ENCODE data around the gene CWC27.

CWC27 gene

DNA sequence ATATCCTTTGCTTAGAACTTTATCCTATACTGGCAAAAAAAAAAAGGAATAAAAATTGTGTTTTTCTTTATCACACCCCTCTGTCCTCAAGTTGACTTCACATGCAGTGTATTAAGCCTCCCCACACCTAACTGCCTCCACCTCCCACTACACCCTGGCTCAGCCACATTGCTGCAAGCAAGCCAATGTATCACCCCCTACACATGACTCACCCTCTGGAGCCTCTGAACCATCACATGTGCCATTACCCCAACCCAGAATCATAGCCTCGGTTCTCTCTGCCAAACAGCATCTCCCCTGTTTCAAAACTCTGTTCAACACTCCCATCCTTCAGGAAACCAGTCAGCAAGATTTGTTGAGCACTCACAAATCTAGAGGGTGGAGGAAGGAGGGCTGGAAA, 209.0 kb downstream of the CWC27 start:
- H3K4me3 ChIP-seq (ENCODE audit: low read length), result no peak overlapping the region
- TF ChIP-seq, protein P1, sequence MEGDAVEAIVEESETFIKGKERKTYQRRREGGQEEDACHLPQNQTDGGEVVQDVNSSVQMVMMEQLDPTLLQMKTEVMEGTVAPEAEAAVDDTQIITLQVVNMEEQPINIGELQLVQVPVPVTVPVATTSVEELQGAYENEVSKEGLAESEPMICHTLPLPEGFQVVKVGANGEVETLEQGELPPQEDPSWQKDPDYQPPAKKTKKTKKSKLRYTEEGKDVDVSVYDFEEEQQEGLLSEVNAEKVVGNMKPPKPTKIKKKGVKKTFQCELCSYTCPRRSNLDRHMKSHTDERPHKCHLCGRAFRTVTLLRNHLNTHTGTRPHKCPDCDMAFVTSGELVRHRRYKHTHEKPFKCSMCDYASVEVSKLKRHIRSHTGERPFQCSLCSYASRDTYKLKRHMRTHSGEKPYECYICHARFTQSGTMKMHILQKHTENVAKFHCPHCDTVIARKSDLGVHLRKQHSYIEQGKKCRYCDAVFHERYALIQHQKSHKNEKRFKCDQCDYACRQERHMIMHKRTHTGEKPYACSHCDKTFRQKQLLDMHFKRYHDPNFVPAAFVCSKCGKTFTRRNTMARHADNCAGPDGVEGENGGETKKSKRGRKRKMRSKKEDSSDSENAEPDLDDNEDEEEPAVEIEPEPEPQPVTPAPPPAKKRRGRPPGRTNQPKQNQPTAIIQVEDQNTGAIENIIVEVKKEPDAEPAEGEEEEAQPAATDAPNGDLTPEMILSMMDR (IDR thresholded peaks at IDR 0.05; ENCODE audit: insufficient read depth, low read depth, low read length, missing control alignments), result no peak
- peak; percentile 5 for DNase-seq (ENCODE audit: low read depth)

DNA sequence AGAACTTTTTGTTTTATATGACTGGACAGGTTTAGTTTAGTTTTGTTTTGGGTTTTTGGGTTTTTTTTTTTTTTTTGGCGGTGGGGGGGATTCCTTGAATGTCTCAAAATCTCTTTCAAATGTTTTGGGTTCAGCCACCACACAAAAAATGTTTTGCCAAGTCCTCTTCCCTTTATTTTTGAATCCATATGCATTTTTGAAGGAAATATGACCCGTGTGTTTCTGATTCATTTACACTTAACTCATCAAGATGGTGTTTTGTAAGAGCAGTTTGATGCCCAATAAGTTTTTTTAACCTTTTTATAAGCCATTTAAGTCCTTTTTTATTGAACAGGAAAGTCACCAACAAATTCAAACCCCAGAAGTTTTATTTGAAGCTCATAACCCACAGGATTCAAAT, 209.8 kb downstream of the CWC27 start:
- no peak for DNase-seq (ENCODE audit: low read depth)
- TF ChIP-seq, protein P1 (IDR thresholded peaks at IDR 0.05; ENCODE audit: insufficient read depth, low read depth, low read length, missing control alignments), result no peak
- no peak overlapping the region for H3K4me3 ChIP-seq (ENCODE audit: low read length)

DNA sequence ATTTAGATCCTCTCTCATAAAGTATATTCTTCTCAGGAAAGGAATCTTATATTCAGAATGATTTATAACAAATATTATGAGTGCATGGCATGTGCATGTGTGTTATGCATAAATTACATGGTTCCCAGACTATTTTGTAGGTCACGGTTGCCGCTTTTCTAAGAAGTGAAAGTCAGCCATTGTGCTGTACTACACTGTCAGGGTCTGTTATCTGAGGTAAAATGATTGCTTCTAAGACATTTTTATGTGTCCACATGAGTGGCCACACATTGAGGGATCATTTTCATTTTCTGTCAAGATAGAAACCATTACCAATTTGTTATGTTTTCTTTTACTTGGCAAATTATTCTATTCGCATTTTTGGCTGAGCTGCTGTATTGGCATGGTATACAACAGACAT, 210.8 kb downstream of the CWC27 start:
- TF ChIP-seq, protein P1 (IDR thresholded peaks at IDR 0.05; ENCODE audit: insufficient read depth, low read depth, low read length, missing control alignments), result no peak
- H3K4me3 ChIP-seq (ENCODE audit: low read length), result no peak overlapping the region
- no peak for DNase-seq (ENCODE audit: low read depth)

DNA sequence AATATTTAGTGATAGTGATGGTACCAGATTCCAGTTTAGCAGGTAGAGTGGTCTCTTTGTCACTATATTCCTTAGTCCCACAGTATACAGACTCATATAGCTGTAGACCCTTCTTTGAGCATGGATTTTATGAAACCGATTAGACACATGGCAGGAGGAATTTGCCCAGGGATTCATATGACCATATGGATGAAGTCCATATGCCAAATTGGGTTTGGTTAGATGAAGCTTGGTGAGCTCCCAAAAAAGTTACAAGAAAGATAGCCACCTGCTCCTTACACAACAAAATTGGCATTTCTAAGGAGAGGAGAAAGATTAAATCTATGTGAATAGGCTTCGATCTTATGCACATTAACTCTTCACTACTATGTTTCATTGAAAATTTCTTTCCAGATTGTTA, 211.4 kb downstream of the CWC27 start:
- DNase-seq (ENCODE audit: low read depth), result no peak
- TF ChIP-seq, protein P1 (IDR thresholded peaks at IDR 0.05; ENCODE audit: insufficient read depth, low read depth, low read length, missing control alignments), result no peak
- H3K4me3 ChIP-seq (ENCODE audit: low read length), result no peak overlapping the region

DNA sequence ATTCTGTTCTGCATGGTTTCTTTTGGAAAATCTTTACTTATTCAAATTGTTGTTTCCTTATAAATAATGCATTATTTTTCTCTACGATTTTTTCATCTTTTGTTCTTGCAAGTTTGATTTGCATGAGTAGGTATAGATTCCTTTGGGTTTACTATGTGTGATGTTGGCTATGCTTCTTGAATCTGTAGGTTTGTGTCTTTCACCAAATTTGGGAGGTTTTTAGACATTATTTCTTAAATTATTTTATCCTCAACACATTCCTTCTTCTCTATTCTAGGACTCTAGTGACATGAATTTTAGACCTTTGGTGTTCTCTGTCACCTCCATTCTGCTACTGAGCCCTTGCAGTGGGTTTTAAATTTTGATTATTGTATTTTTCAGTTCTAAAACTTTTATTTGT, 219.0 kb downstream of the CWC27 start:
- no peak overlapping the region for H3K4me3 ChIP-seq (ENCODE audit: low read length)
- TF ChIP-seq, protein P1 (IDR thresholded peaks at IDR 0.05; ENCODE audit: insufficient read depth, low read depth, low read length, missing control alignments), result no peak
- DNase-seq (ENCODE audit: low read depth), result no peak

DNA sequence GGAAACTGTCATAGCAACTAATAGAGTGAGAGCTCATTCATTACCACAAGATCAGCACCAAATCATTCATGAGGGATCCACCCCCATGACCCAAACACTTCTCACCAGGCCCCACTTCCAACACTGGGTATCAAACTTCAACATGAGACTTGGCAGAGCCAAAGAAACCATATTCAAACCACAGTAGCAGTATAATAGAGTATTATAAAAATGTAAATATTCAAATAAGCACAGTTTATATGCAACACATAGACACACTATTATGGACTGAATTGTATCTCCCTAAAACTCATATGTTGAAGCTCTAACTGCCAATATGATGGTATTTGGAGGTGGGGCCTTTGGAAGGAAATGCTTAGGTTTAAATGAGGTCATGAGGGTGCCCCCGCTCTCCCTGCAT, 240.5 kb downstream of the CWC27 start:
- no peak overlapping the region for H3K4me3 ChIP-seq (ENCODE audit: low read length)
- DNase-seq (ENCODE audit: low read depth), result no peak
- TF ChIP-seq, protein P1 (IDR thresholded peaks at IDR 0.05; ENCODE audit: insufficient read depth, low read depth, low read length, missing control alignments), result no peak

DNA sequence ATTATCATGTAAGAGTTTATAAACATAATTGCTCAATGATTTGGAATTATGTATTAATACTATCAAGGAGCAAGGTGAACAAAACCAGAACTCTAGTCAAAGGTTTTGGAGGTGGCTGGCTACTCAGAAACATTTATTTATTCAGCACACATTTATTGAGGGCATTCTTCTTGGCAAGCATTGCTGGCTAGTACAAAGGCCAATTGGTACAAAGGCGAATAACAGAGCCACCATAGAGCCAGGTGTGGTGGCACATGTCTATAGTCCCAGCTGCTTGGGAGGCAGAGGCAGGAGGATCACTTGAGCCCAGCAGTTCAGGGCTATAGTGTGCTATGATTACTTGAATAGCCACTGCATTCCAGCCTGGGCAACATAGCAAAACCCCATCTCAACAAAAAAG, 242.1 kb downstream of the CWC27 start:
- TF ChIP-seq, protein P1 (IDR thresholded peaks at IDR 0.05; ENCODE audit: insufficient read depth, low read depth, low read length, missing control alignments), result no peak
- no peak for DNase-seq (ENCODE audit: low read depth)
- no peak overlapping the region for H3K4me3 ChIP-seq (ENCODE audit: low read length)

Measured in epithelial cell of esophagus (primary cell).